22Rv1 (cell line): ENCODE results near the gene SVIP.

ENCODE experiments used
- ZFX ChIP-seq: fragments of 450-650 bp; IDR thresholded peaks from 2 replicates; pipeline ENCODE4 v1.6.1; 2017; ENCODE audit warnings: antibody characterized with exemption, borderline replicate concordance
- TF ChIP-seq, protein P1 (sequence below): fragments of 450-650 bp; IDR thresholded peaks from 2 replicates; pipeline ENCODE4 v1.5.1; 2017; ENCODE audit warnings: mild to moderate bottlenecking

DNA sequence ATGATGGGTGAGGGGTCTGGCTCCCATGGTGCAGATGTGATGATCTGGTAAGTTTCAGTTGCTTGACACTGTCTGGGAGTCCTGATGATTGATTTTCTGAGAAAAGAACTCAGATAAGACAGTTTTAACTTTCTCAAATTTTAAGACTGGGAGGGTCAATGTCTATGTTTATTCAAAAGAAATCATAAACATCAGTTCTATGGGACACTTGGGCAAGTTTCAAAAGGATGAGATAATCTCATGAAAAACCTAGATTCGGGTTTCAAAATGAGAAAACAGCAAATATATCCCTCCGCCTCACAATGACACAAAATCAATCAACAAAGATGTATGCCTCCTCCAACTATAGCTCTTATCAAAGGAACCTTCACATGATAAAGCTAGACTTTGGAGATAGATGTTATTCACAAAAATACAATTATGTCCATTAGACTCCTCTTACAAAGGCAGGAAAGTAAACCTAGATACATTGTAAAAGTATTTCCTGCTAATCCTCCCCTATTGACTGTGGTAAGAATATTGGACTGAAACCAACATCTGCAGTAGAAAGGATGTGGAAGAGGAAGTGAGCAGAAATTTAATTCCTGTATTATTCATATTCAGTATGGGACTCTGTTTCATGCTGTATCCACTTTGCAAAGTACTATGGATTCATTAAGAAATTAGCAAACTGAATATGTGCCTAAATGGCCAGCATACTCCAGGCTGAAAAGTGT, 21.6 kb downstream of the SVIP start:
- TF ChIP-seq, protein P1, sequence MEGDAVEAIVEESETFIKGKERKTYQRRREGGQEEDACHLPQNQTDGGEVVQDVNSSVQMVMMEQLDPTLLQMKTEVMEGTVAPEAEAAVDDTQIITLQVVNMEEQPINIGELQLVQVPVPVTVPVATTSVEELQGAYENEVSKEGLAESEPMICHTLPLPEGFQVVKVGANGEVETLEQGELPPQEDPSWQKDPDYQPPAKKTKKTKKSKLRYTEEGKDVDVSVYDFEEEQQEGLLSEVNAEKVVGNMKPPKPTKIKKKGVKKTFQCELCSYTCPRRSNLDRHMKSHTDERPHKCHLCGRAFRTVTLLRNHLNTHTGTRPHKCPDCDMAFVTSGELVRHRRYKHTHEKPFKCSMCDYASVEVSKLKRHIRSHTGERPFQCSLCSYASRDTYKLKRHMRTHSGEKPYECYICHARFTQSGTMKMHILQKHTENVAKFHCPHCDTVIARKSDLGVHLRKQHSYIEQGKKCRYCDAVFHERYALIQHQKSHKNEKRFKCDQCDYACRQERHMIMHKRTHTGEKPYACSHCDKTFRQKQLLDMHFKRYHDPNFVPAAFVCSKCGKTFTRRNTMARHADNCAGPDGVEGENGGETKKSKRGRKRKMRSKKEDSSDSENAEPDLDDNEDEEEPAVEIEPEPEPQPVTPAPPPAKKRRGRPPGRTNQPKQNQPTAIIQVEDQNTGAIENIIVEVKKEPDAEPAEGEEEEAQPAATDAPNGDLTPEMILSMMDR, result no peak
- TF ChIP-seq ZFX, result no peak
